SK-N-SH treated with all-trans-retinoic acid at 6 μM for 48 hours (cell line): ENCODE measurements around the gene SYNGR3.

Experiments
- ARNTL ChIP-seq: fragments of 450-650 bp; formaldehyde crosslinking; IDR thresholded peaks from 2 replicates; pipeline ENCODE4 v1.5.0; 2020; ENCODE audit warnings: low read depth, mild to moderate bottlenecking, moderate library complexity, borderline replicate concordance
- PATZ1 ChIP-seq: fragments of 250-450 bp; sonication (Bioruptor Pico); IDR thresholded peaks from 2 replicates; pipeline ENCODE4 v1.8.0; 2020; ENCODE audit warnings: mild to moderate bottlenecking, moderate library complexity, borderline replicate concordance
- SNAI2 ChIP-seq: fragments of 250-450 bp; sonication (Bioruptor Pico); IDR thresholded peaks from 2 replicates; pipeline ENCODE4 v1.5.0; 2020; ENCODE audit warnings: mild to moderate bottlenecking, moderate library complexity
- TOX ChIP-seq: fragments of 250-450 bp; sonication (Bioruptor Pico); IDR thresholded peaks from 2 replicates; pipeline ENCODE4 v1.8.0; 2021; ENCODE audit warnings: mild to moderate bottlenecking, moderate library complexity, borderline replicate concordance
- TSHZ2 ChIP-seq: fragments of 250-450 bp; sonication (Bioruptor Pico); IDR thresholded peaks from 2 replicates; pipeline ENCODE4 v1.5.0; 2020; ENCODE audit warnings: mild to moderate bottlenecking, moderate library complexity
- ZFP3 ChIP-seq: fragments of 250-450 bp; sonication (Bioruptor Pico); IDR thresholded peaks from 2 replicates; pipeline ENCODE4 v1.5.0; 2020; ENCODE audit warnings: mild to moderate bottlenecking, moderate library complexity
- ZFP30 ChIP-seq: fragments of 450-650 bp; formaldehyde crosslinking; IDR thresholded peaks from 2 replicates; pipeline ENCODE4 v1.5.0; 2022; ENCODE audit warnings: mild to moderate bottlenecking, moderate library complexity

GRCh38 chr16:2038382-2039231 is 48.8 kb downstream of the SYNGR3 start:
- TF ChIP-seq ZFP30 (CRISPR knock-in tag) = no peak
- TF ChIP-seq TSHZ2 (CRISPR knock-in tag) = no peak
- no peak for TF ChIP-seq ZFP3 (CRISPR knock-in tag)
- TF ChIP-seq TOX (CRISPR knock-in tag) = no peak
- no peak for TF ChIP-seq ARNTL (CRISPR knock-in tag)
- TF ChIP-seq SNAI2 (CRISPR knock-in tag) = no peak
- no peak for TF ChIP-seq PATZ1
